Astrocyte of the spinal cord (primary cell): ENCODE results near the gene PGF.

Source experiments
- DNase-seq: peaks from one replicate; pipeline ENCODE4 v3.0.0; 2011; ENCODE audit warnings: low read depth, low spot score
- H3K4me3 ChIP-seq: 2 replicates; pipeline ENCODE4 v1.5.1; 2011; ENCODE audit warnings: low read depth, mild to moderate bottlenecking, low read length, moderate library complexity
- CTCF ChIP-seq: IDR thresholded peaks from 2 replicates; pipeline ENCODE4 v1.5.1; 2012; ENCODE audit warnings: low read depth, mild to moderate bottlenecking, low read length, inconsistent platforms
- in situ Hi-C: cut with HindIII; loops from 2 replicates; pipeline ENCODE4 v1.10.0; 2017; ENCODE audit warnings: low sequenced_read_pairs

The PGF gene

GRCh38 chr14:74963705-74964271 is 8.4 kb upstream of the PGF start:
- in situ Hi-C loops, result no loop called here
- DNase-seq, result peak; percentile 76

GRCh38 chr14:74963178-74963704 is 7.8 kb upstream of the PGF start:
- no peak for TF ChIP-seq CTCF
- in situ Hi-C loops, result no loop called here
- H3K4me3 ChIP-seq, result no peak overlapping the region
- no peak for DNase-seq

More at GRCh38 chr14:74963705-74964271, 8.4 kb upstream of the PGF start:
- TF ChIP-seq CTCF, result no peak
- no peak overlapping the region for H3K4me3 ChIP-seq

GRCh38 chr14:74962493-74962892 is 7.1 kb upstream of the PGF start:
- TF ChIP-seq CTCF, result no peak
- DNase-seq, result no peak
- no peak overlapping the region for H3K4me3 ChIP-seq
- in situ Hi-C loops, result no loop called here

- H3K4me3 ChIP-seq, result no peak overlapping the region
- no peak for DNase-seq
- in situ Hi-C loops, result no loop called here
- no peak for TF ChIP-seq CTCF
Observed at GRCh38 chr14:74962046-74962445, 6.6 kb upstream of the PGF start.

GRCh38 chr14:74961238-74961911 is 6.0 kb upstream of the PGF start:
- TF ChIP-seq CTCF, result no peak
- in situ Hi-C loops, result no loop called here
- no peak for DNase-seq
- no peak overlapping the region for H3K4me3 ChIP-seq

- no peak for DNase-seq
- TF ChIP-seq CTCF, result no peak
- in situ Hi-C loops, result no loop called here
- H3K4me3 ChIP-seq, result no peak overlapping the region
Observed at GRCh38 chr14:74960736-74961135, 5.3 kb upstream of the PGF start.
